ENCODE measurements around the gene HTRA1.

The HTRA1 gene

DNA sequence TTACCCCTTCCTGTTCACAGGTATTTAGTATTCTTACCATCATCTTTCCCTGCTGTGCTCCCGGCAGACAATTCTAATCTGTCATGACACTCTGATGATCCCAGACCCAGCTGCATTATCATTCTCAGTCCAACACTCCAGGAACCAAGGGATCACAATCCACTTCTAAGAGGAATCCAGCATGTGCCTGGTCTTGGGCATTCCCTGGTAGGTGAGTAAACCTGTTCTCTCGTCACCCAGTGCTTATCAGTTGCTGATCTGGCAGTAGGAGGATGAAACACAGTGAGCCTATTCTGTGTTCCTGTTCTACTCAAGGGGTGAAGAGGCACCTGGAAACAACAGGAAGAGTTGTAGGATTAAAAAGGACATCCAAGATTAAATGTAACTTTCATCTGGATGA is 97.9 kb downstream of the HTRA1 start:
- DNase-seq = no peak

DNA sequence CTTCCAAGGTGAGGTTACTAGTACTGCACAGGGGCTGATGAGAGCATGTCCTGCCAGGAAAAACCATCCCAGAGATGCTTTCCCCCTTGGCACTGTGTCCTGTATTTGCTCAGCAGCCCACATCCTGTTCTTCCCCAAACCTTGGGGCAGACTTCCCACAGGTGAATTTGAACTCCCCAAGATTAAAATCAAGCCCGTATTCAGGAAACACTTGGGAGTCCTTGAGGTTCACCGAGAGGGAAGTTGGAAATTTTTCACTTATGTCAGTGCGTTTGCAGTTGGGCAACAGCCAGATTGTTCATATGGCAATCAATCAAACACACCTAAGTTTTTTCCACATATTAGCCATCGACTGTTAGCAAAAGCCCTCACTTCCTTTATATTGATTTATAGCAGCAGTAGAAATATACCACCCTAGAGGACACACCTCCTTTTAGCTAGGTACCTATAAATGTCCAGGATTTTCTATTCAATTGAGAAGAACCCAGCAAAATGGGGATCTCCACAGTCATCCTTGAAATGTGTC is 99.0 kb downstream of the HTRA1 start, which contains the start of gene DMBT1:
TSS of gene DMBT1 (plus strand) at position 476 of the 526 bp plus-strand sequence. CDS start at position 493, 17 bp downstream.
- DNase-seq = no peak

DNA sequence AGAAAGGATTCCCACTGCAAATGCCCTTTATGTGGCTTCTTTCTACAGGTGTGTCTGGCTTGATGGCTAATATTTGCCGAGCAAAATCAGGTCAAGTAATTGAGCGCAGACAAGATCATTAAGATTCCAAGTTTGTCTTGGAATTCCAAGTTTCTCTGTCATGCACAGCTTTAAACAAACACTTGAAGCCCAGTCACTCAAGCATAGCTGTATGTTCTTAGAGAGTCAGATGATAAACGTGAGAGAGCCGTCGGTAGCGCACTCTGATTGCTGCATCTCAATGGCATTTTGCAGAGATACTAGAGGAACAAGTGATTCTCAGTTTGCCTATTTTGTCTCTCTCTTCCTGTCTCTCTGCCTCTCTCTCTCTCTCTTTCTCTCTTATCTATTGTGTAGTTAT is 99.9 kb downstream of the HTRA1 start:
- DNase-seq = no peak

DNA sequence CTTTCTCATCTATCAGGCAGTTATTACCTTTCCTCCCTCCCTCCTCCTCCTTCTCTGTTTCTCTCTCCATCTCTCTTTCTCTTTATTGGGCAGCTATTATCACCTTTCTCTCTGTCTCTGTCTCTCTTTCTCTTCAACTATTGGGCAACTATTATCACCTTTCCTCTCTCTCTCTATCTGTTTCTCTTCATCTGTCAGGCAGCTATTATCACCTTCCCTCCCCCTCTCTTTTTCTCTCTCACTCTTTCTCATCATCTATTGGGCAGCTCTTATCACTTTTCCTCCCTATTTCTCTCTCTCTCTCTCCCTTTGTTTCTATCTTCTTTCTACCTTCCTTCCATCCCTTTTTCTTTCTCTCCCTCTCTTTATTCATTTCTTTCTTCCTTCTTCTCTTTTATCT is 100.4 kb downstream of the HTRA1 start:
- DNase-seq = no peak

Measured in right hindlimb (tissue), 1 donor.